ENCODE data around the gene OSBPL2. TPM values are rescaled to one million over a fixed set of nuclear protein-coding genes. Genes with fewer than 3 reads are reported as not detected.

Gene OSBPL2
- total RNA-seq, 1 experiment from 2014 or later: 41.4 TPM

- intact Hi-C loops (cut with micrococcal nuclease; ENCODE audit: unreplicated experiment): no loop called here
Observed at GRCh38 chr20:62289898-62290297, 51.6 kb downstream of the OSBPL2 start.

DNA sequence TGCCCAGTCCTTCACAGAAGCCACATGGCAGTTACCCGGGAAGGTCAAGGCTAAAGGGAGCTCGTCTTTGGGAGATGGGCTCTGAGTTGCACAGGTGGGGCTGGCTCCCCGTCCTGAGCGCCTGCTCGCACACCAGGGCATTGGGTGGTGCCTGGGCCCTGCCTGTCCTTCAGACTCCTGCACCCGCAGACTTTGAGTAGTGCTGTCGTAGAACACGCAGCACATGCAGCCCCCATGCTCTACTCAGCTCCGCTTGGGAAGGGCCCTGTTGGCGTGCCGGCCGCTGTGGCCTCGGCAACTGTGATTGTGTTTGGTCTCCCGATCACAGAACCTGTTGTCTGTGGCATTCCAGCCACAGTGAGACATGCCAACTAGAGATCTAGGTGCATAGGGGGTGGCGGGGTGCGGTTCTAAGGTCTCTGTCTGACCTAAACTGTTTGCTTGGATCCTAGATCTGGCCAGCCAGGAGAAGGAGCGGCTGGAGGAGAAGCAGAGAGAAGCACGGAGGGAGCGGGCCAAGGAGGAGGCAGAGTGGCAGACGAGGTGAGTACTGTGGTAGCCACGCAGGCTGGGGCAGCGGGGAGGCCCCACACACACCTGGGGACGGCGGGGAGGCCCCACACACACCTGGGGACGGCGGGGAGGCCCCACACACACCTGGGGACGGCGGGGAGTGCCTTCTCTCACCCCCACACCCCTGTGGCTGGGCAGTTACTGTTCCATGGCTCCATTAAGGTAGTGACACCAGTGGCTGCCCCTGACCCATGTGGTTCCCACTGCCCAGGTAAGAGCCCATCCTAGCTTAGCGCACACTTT is 53.1 kb downstream of the OSBPL2 start:
- ChIA-PET CTCF (interaction anchor here (0.7 kb wide), 1 partner anchor 20 kb away, joined by 4 read pairs; no protein-coding TSS in a partner anchor), POLR2A (no interaction called here)
- Histone ChIP-seq H3K36me3 (ENCODE audit: control insufficient read depth, insufficient read depth, low read length) (peaks cover 3% of the 10 kb centered on the region; the same call in 1 of the 2 replicates), H3K4me3 (ENCODE audit: low read depth in 2 of 2, low read length in 2 of 2) (no peak overlapping the region), H3K9me3 (ENCODE audit: control insufficient read depth, insufficient read depth, low read depth, low read length) (no peaks in the 10 kb centered on the region), H3K4me1 (ENCODE audit: control insufficient read depth, insufficient read depth, low read length) (no peaks in the 10 kb centered on the region), H3K27me3 (ENCODE audit: control insufficient read depth, insufficient read depth, low read length) (no peaks in the 10 kb centered on the region), H3K27ac (ENCODE audit: low read length) (no peak overlapping the region)
- ATAC-seq: no peak; the same call in 1 of the 2 replicates
- DNase-seq (ENCODE audit: low read depth, low spot score): no peak
- no TSS peak for BruUV-seq (replicated peaks)
- TF ChIP-seq REST (IDR thresholded peaks at IDR 0.05; ENCODE audit: insufficient read depth in 1 of 2, low read depth in 2 of 2, low read length in 1 of 2) (no peak), POLR2AphosphoS5 (IDR thresholded peaks at IDR 0.05; ENCODE audit: low read depth, low read length) (no peak), SIN3A (IDR thresholded peaks at IDR 0.05; ENCODE audit: borderline replicate concordance, insufficient read depth, low read depth, low read length) (no peak), TCF7L2 (IDR thresholded peaks at IDR 0.05; ENCODE audit: low read depth, low read length) (no peak)
- TF ChIP-seq, protein P1, sequence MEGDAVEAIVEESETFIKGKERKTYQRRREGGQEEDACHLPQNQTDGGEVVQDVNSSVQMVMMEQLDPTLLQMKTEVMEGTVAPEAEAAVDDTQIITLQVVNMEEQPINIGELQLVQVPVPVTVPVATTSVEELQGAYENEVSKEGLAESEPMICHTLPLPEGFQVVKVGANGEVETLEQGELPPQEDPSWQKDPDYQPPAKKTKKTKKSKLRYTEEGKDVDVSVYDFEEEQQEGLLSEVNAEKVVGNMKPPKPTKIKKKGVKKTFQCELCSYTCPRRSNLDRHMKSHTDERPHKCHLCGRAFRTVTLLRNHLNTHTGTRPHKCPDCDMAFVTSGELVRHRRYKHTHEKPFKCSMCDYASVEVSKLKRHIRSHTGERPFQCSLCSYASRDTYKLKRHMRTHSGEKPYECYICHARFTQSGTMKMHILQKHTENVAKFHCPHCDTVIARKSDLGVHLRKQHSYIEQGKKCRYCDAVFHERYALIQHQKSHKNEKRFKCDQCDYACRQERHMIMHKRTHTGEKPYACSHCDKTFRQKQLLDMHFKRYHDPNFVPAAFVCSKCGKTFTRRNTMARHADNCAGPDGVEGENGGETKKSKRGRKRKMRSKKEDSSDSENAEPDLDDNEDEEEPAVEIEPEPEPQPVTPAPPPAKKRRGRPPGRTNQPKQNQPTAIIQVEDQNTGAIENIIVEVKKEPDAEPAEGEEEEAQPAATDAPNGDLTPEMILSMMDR (IDR thresholded peaks at IDR 0.05): no peak
- in situ Hi-C loops (cut with HindIII; ENCODE audit: low pct_unique_long_range_greater_than_20kb, low sequenced_read_pairs): no loop called here
- intact Hi-C loops (cut with micrococcal nuclease; ENCODE audit: unreplicated experiment): no loop called here

More at GRCh38 chr20:62289898-62290297, 51.6 kb downstream of the OSBPL2 start:
- no peak for DNase-seq (ENCODE audit: low read depth, low spot score)
- H3K36me3 ChIP-seq (ENCODE audit: control insufficient read depth, insufficient read depth, low read length): peaks cover 5% of the 10 kb centered on the region
- no peaks in the 10 kb centered on the region for H3K27me3 ChIP-seq (ENCODE audit: control insufficient read depth, insufficient read depth, low read length)
- TF ChIP-seq POLR2AphosphoS5 (IDR thresholded peaks at IDR 0.05; ENCODE audit: low read depth, low read length) (no peak), SIN3A (IDR thresholded peaks at IDR 0.05; ENCODE audit: borderline replicate concordance, insufficient read depth, low read depth, low read length) (no peak), REST (IDR thresholded peaks at IDR 0.05; ENCODE audit: insufficient read depth in 1 of 2, low read depth in 2 of 2, low read length in 1 of 2) (no peak), TCF7L2 (IDR thresholded peaks at IDR 0.05; ENCODE audit: low read depth, low read length) (no peak)
- TF ChIP-seq, protein P1 (IDR thresholded peaks at IDR 0.05): no peak
- ChIA-PET POLR2A (no interaction called here), CTCF (no interaction called here)
- H3K9me3 ChIP-seq (ENCODE audit: control insufficient read depth, insufficient read depth, low read depth, low read length): no peaks in the 10 kb centered on the region
- in situ Hi-C loops (cut with HindIII; ENCODE audit: low pct_unique_long_range_greater_than_20kb, low sequenced_read_pairs): no loop called here
- no peak overlapping the region for H3K27ac ChIP-seq (ENCODE audit: low read length)
- H3K4me3 ChIP-seq (ENCODE audit: low read depth in 2 of 2, low read length in 2 of 2): no peak overlapping the region
- no peaks in the 10 kb centered on the region for H3K4me1 ChIP-seq (ENCODE audit: control insufficient read depth, insufficient read depth, low read length)
- no peak for ATAC-seq
- BruUV-seq (replicated peaks): no TSS peak
